NCI-H1417 treated with DMSO at 0.1 percent for 48 hours (cell line): ENCODE measurements around the gene TAS2R50.

ENCODE experiments used
- DNase-seq: peaks from one replicate; lab custom pipeline; 2025; lab: John Stamatoyannopoulos, UW

Gene TAS2R50

GRCh38 chr12:10952645-10953044, 34.1 kb downstream of the TAS2R50 start:
- DNase-seq = no peak

- no peak for DNase-seq
Measured at GRCh38 chr12:10943167-10943566, 43.5 kb downstream of the TAS2R50 start.

DNA sequence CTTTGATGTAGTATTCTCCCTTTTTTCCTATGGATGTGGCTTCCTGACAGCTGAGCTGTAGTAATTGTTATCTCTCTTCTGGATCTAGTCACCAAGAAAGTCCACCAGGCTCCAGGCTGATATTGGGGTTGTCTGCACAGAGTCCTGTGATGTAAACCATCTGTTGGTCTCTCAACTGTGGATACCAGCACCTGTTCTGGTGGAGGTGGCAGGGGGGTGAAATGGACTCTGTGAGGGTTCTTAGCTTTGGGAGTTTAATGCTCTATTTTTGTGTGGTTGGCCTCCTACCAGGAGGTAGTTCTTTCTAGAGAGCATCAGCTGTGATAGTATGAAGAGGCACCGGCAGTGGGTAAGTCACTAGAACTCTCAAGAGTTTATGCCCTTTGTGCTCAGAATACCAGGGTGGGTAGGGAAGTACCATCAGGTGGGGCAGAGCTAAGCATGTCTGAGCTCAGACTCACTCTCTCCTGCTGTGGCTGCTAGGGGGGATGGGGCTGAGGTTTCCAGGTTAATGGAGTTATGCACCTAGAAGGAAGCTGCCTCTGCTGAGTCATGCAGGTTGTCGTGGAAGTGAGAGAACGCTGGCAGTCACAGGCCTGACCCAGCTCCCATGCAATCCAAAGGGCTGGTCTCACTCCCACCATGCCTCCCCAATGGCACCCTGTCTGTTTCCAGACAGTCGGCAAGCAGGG, 44.6 kb downstream of the TAS2R50 start:
- no peak for DNase-seq

GRCh38 chr12:10941369-10941768, 45.3 kb downstream of the TAS2R50 start:
- no peak for DNase-seq

DNA sequence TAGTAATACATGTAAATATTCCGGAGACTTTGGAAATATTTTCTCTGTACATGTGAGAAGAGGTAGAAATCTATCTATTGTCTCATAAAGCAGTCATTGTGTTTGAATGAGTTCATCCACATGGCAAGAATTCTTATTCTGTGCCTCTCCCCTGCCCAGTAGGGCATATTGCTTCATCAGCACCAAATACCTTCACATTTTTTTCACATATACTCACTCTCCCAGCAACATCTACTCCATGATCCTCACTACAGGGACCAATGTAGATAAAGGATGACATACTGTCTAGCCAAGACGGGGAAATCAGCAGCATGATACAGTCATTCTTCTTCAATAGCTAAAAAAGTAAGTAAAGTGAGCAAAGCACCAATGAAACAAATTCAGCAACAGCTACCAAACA, 46.3 kb downstream of the TAS2R50 start:
- DNase-seq = no peak

- no peak for DNase-seq
Measured at GRCh38 chr12:10939163-10939562, 47.5 kb downstream of the TAS2R50 start, which contains the start of gene TAS2R14. TAS2R14 (minus strand) TSS chr12:10939263; CDS start chr12:10939207, 56 bp downstream.

DNA sequence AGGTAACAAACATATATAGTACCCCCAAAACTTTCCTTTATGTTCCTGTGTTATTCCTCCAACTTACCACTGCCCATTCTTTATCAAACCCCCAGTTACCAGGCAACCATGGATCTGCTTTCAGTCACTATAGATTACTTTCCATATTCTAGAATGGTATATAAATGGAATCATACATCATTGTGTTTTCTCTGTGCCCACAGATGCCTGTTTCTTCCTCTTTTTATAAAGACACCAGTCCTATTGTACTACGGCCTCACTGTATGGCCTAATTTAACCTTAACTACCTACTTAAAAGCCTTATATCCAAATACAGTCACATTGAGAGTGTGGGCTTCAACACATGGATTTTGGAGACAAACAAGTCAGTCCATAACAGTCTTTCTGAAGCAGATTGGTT, 50.2 kb downstream of the TAS2R50 start:
- no peak for DNase-seq
